GM19351 (cell line): ENCODE measurements around the gene MST1R.

Experiments
- ATAC-seq: cut with Tn5 transposase; IDR thresholded peaks from one replicate; pipeline ENCODE4 v1.9.1; 2021; ENCODE audit warnings: mild to moderate bottlenecking, moderate library complexity; ENCODE audit not compliant: unreplicated experiment

Gene MST1R

DNA sequence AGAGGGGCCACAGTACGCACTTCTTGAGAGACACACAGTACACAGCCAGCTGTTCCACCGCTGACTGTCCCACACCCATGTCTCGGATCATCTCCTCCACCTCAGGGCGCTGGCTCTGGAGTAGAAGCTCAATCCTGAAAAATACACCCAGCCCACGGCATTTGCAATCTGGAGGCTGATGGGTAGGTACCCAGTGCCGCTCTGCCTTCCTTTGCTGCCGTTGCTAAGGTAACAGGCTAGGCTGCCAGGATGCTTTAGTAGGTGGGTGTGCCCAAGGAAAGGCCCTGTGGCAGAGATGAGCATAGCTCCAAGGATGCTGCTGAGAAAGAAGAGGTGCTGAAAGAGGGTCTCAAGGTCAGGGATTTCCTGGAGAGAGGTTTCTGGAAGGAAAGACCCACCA, 61.9 kb downstream of the MST1R start:
- no peak for ATAC-seq

DNA sequence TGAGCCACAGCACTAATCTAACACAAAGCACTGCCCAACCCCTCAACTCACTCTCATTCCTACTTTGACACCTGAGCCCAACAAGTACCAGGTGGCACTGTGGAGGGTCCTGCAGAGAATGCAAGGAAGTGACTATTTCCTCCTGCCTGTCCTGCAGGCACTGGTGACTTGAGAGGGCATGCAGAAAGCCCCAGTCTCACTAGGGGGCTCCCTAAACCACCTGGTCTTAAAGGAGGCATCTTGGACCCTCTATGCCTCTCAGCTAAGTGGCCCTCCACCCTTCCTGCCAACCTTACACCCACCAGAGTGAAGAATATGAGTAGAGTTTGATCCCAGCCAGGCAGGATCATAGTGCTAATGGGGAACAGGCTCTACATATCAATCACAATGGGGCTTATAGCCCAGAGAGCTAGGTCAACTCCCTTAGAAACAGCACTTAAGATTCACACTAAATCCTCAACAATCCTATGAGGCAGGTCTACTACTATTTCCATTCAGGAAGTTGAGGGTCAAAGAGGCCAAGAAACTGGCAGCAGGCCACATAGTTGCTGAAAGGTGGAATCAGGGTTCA, 62.5 kb downstream of the MST1R start:
- no peak for ATAC-seq

DNA sequence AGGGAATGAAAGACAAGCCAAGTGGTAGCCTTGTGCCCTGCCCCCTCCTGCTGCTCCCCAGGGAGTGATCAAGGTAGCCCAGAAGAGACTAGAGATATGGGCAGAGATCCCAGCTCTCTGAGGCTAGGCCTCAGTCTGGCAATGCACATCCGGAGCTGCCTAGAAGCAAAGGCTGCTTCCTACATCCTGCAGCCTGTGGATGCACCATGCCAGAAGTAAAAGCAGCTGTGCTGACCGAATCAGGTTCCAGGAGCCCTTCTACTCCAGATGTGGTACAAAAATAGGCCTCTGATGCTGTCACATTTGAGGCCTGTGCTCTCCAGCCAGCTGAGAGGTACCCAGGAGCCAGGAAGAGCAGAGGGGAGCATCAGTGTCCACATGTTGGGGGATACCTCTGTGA, 63.3 kb downstream of the MST1R start:
- no peak for ATAC-seq

DNA sequence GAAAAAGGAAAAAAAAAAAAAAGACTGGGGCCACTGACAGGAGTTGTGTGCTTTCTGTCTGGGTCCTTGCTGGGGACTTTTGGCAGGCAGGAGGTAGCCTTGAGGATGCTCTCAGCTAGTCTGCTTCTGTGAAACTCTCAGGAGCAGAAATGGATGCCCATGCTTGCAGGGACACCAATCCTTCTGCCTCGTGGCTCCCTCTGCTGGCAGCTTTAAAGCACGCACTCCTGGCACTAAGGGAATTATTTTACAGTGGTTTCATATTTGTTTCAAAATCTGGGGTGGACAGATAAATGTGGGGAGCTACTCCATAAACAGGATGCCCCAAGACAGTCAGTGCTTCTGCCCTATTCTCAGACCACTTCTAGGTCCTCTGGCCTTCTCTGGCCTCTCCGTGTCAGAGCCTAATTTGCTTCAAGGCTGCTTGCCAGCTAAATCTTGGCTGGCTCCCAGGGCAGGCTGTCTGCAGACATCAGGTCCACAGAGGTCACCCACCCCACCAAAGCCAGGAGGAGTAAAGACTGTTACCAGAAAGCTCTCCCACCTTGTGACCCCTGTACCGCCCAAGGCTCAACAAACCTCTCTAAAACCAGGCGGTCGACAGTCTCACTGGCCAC, 64.4 kb downstream of the MST1R start:
- no peak for ATAC-seq
